Measurements from ENCODE around the gene OR52N5. TPM values are rescaled to one million over a fixed set of nuclear protein-coding genes. Genes with fewer than 3 reads are reported as not detected.

Gene OR52N5
- total and polyA plus RNA-seq, 2 donors (not counting 3 experiments of a cell fraction or from before 2014, with no cell fraction given), result not detected

DNA sequence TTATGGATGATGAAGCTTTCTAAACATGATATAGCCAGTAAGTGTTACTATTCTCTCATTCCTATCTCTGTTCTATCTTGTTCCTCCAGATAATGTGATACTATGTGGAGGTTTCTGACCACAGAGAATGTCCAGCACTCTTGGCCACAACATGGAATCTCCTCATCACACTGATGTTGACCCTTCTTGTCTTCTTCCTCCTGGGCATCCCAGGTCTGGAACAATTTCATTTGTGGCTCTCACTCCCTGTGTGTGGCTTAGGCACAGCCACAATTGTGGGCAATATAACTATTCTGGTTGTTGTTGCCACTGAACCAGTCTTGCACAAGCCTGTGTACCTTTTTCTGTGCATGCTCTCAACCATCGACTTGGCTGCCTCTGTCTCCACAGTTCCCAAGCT is 56.8 kb downstream of the OR52N5 start:
- dilution Hi-C loops (cut with MboI; ENCODE audit: extremely low pct_ligation_motif_present, low sequenced_read_pairs), result no loop called here
- intact Hi-C loops (cut with micrococcal nuclease), result no loop called here
- no peak overlapping the region for H2AFZ ChIP-seq (ENCODE audit: low read depth, low read length)
- peaks cover 0 to 5% of the 10 kb centered on the region in 2 experiments for H3K27me3 ChIP-seq (ENCODE audit: control insufficient read depth in 2 of 2, insufficient read depth in 2 of 2, low read length in 2 of 2)
- H3K27ac ChIP-seq (ENCODE audit: insufficient read depth, low read depth, low read length), result no peak overlapping the region
- H3K9ac ChIP-seq (replicated peaks; ENCODE audit: extremely low read depth, insufficient read depth, low read length), result no peak overlapping the region
- TF ChIP-seq FOS (IDR thresholded peaks at IDR 0.05; ENCODE audit: borderline replicate concordance, insufficient read depth, low read length), result no peak
- TF ChIP-seq POLR2A (IDR thresholded peaks at IDR 0.05; ENCODE audit: low read depth, low read length), result no peak
- TF ChIP-seq, protein P1, sequence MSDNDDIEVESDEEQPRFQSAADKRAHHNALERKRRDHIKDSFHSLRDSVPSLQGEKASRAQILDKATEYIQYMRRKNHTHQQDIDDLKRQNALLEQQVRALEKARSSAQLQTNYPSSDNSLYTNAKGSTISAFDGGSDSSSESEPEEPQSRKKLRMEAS (IDR thresholded peaks at IDR 0.05; ENCODE audit: insufficient read depth, insufficient read length), result no peak
- no peak for TF ChIP-seq JUN (IDR thresholded peaks at IDR 0.05; ENCODE audit: borderline replicate concordance, insufficient read depth, insufficient read length, low read depth)
- TF ChIP-seq MYC (IDR thresholded peaks at IDR 0.05; ENCODE audit: low read depth, low read length), result no peak
- TF ChIP-seq POLR2AphosphoS5 (IDR thresholded peaks at IDR 0.05; ENCODE audit: insufficient read depth, low read depth, low read length), result no peak
- no peak for TF ChIP-seq GATA2 (IDR thresholded peaks at IDR 0.05; ENCODE audit: insufficient read depth, insufficient read length, low read depth, low read length)
- TF ChIP-seq EZH2 (IDR thresholded peaks at IDR 0.05; ENCODE audit: borderline replicate concordance, low read depth, low read length, severe bottlenecking), result no peak
- TF ChIP-seq, protein P2, sequence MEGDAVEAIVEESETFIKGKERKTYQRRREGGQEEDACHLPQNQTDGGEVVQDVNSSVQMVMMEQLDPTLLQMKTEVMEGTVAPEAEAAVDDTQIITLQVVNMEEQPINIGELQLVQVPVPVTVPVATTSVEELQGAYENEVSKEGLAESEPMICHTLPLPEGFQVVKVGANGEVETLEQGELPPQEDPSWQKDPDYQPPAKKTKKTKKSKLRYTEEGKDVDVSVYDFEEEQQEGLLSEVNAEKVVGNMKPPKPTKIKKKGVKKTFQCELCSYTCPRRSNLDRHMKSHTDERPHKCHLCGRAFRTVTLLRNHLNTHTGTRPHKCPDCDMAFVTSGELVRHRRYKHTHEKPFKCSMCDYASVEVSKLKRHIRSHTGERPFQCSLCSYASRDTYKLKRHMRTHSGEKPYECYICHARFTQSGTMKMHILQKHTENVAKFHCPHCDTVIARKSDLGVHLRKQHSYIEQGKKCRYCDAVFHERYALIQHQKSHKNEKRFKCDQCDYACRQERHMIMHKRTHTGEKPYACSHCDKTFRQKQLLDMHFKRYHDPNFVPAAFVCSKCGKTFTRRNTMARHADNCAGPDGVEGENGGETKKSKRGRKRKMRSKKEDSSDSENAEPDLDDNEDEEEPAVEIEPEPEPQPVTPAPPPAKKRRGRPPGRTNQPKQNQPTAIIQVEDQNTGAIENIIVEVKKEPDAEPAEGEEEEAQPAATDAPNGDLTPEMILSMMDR (IDR thresholded peaks at IDR 0.05; ENCODE audit: extremely low read depth in 1 of 2, insufficient read depth in 1 of 2, low read depth in 1 of 2, low read length in 2 of 2), result no peak
- no peaks in the 10 kb centered on the region for H3K4me1 ChIP-seq (ENCODE audit: control insufficient read depth, extremely low read depth, insufficient read depth, low read length)
- no peaks in the 10 kb centered on the region for H3K79me2 ChIP-seq (ENCODE audit: control insufficient read depth, insufficient read depth, low read length)
- no peaks in the 10 kb centered on the region for H3K9me1 ChIP-seq (replicated peaks; ENCODE audit: control insufficient read depth, extremely low read depth, insufficient read depth, low read length)
- no TSS peak for BruUV-seq (replicated peaks)
- no peak overlapping the region for H3K4me3 ChIP-seq (replicated peaks in 1 of 3; ENCODE audit: insufficient read depth in 1 of 3, low read depth in 1 of 3, low read length in 3 of 3)
- CTCF ChIA-PET, result interaction anchor here (1.5 kb wide), 1 partner anchor 21 kb away, joined by 3 read pairs; no protein-coding TSS in a partner anchor
- H3K9me3 ChIP-seq (replicated peaks; ENCODE audit: control insufficient read depth, insufficient read depth, low read length), result no peaks in the 10 kb centered on the region
- DNase-seq (ENCODE audit: low read depth, low spot score) (no peak), FAIRE-seq (no peak)
- H4K20me1 ChIP-seq (replicated peaks; ENCODE audit: control insufficient read depth, extremely low read depth, insufficient read depth, low read length), result no peaks in the 10 kb centered on the region
- POLR2A ChIA-PET, result no interaction called here
- no peak overlapping the region for H3K4me2 ChIP-seq (ENCODE audit: insufficient read depth, low read length)
- no peaks in the 10 kb centered on the region for H3K36me3 ChIP-seq (ENCODE audit: control insufficient read depth in 2 of 2, extremely low read depth in 1 of 2, insufficient read depth in 2 of 2, low read length in 2 of 2)

Other genes with a start within 250 kb of the OR52N5 start
- gene OR52H1, start 234.8 kb downstream of the OR52N5 start, total RNA-seq, result not detected in 2 replicates
- gene OR52H1, start 234.8 kb downstream of the OR52N5 start, polyA plus RNA-seq, result 0.30 and 0.33 TPM in 2 replicates
- gene OR52B6, start 202.5 kb downstream of the OR52N5 start, total RNA-seq, result not detected in 2 replicates
- gene OR52B6, start 202.5 kb downstream of the OR52N5 start, polyA plus RNA-seq, result not detected in 2 replicates
- gene TRIM6, start 186.7 kb downstream of the OR52N5 start, total RNA-seq, result 4.8 and 5.6 TPM in 2 replicates
- 3.3 and 3.9 TPM in 2 replicates for gene TRIM6, start 186.7 kb downstream of the OR52N5 start, polyA plus RNA-seq
- gene TRIM34, start 158.4 kb downstream of the OR52N5 start, total RNA-seq, result 5.2 and 6.7 TPM in 2 replicates
- 14.6 and 15.2 TPM in 2 replicates for gene TRIM34, start 158.4 kb downstream of the OR52N5 start, polyA plus RNA-seq
- gene TRIM5, start 98.3 kb downstream of the OR52N5 start, total RNA-seq, result 54.5 and 61.4 TPM in 2 replicates
- gene TRIM5, start 98.3 kb downstream of the OR52N5 start, polyA plus RNA-seq, result 46.0 and 57.3 TPM in 2 replicates
- 73.4 and 110 TPM in 2 replicates for gene TRIM22, start 93.6 kb downstream of the OR52N5 start, total RNA-seq
- gene TRIM22, start 93.6 kb downstream of the OR52N5 start, polyA plus RNA-seq, result 67.5 and 73.5 TPM in 2 replicates
- gene OR56B1, start 46.9 kb downstream of the OR52N5 start, total RNA-seq, result not detected in 2 replicates
- not detected in 2 replicates for gene OR56B1, start 46.9 kb downstream of the OR52N5 start, polyA plus RNA-seq
- gene OR52N4, start 29.1 kb downstream of the OR52N5 start, total RNA-seq, result not detected in 2 replicates
- gene OR52N4, start 29.1 kb downstream of the OR52N5 start, polyA plus RNA-seq, result 0.08 and 0.10 TPM in 2 replicates
- gene OR52N1, start 7.9 kb upstream of the OR52N5 start, total RNA-seq, result not detected in 2 replicates
- gene OR52N1, start 7.9 kb upstream of the OR52N5 start, polyA plus RNA-seq, result not detected in 2 replicates
- not detected in 2 replicates for gene OR52N2, start 25.6 kb upstream of the OR52N5 start, total RNA-seq
- not detected in 2 replicates for gene OR52N2, start 25.6 kb upstream of the OR52N5 start, polyA plus RNA-seq
- gene OR52E6, start 58.5 kb upstream of the OR52N5 start, total RNA-seq, result not detected in 2 replicates
- not detected in 2 replicates for gene OR52E6, start 58.5 kb upstream of the OR52N5 start, polyA plus RNA-seq
- not detected in 2 replicates for gene OR52E8, start 74.3 kb upstream of the OR52N5 start, total RNA-seq
- not detected in 2 replicates for gene OR52E8, start 74.3 kb upstream of the OR52N5 start, polyA plus RNA-seq
- gene OR52E4, start 97.3 kb upstream of the OR52N5 start, total RNA-seq, result not detected in 2 replicates
- gene OR52E4, start 97.3 kb upstream of the OR52N5 start, polyA plus RNA-seq, result not detected in 2 replicates
- gene OR52E5, start 109.9 kb upstream of the OR52N5 start, total RNA-seq, result not detected in 2 replicates
- not detected in 2 replicates for gene OR52E5, start 109.9 kb upstream of the OR52N5 start, polyA plus RNA-seq
- gene OR56A3, start 158.9 kb upstream of the OR52N5 start, total RNA-seq, result not detected in 2 replicates
- not detected in 2 replicates for gene OR56A3, start 158.9 kb upstream of the OR52N5 start, polyA plus RNA-seq
- gene OR56A5, start 185.1 kb upstream of the OR52N5 start, total RNA-seq, result not detected in 2 replicates
- not detected in 2 replicates for gene OR56A5, start 185.1 kb upstream of the OR52N5 start, polyA plus RNA-seq
- not detected in 2 replicates for gene OR52L1, start 203.6 kb upstream of the OR52N5 start, total RNA-seq
- gene OR52L1, start 203.6 kb upstream of the OR52N5 start, polyA plus RNA-seq, result 0.07 TPM in 1 of 2 replicates, not detected in the other
- gene OR56A4, start 223.6 kb upstream of the OR52N5 start, total RNA-seq, result not detected in 2 replicates
- not detected in 2 replicates for gene OR56A4, start 223.6 kb upstream of the OR52N5 start, polyA plus RNA-seq
- gene OR56A1, start 247.4 kb upstream of the OR52N5 start, total RNA-seq, result not detected in 2 replicates
- gene OR56A1, start 247.4 kb upstream of the OR52N5 start, polyA plus RNA-seq, result not detected in 2 replicates